Measurements from ENCODE around the gene CHMP6. TPM values are rescaled to one million over a fixed set of nuclear protein-coding genes. Genes with fewer than 3 reads are reported as not detected.

Gene CHMP6
- total and polyA plus RNA-seq, 7 experiments from 2014 or later, result 26.4 to 55.4 (median 46.2) TPM

GRCh38 chr17:81034168-81034777, 42.6 kb downstream of the CHMP6 start:
- Mint-ChIP-seq H3K4me3 (peak overlapping the region; percentile 73 to 93 (median 85)), H3K27ac (peak overlapping the region in 5 of 9 donors; percentile 33 to 78 (median 71)), H3K36me3 (peaks cover 0 to 3% (median 0%) of the 10 kb centered on the region in 5 donors), H3K9me3 (no peaks in the 10 kb centered on the region), H3K4me1 (peaks cover 5 to 27% (median 19%) of the 10 kb centered on the region in 7 donors), H3K27me3 (peaks cover 0 to 51% (median 0%) of the 10 kb centered on the region in 5 donors)
- DNase-seq, result no peak
- POLR2A ChIA-PET, result interaction anchor here (1.0 to 2.3 kb wide), 3 partner anchors 11 to 16 kb away, joined by 5 to 9 read pairs (median 6); no protein-coding TSS in a partner anchor
- no peak for ATAC-seq
- intact Hi-C loops (cut with micrococcal nuclease), result loop anchor here (1.0 to 10.0 kb wide), 6 partner anchors 15 to 579 kb away; partner anchors contain the start of genes CHMP6 (in 1 of the 2), NDUFAF8 (in 1 of the 2) and TEPSIN (in 1 of the 2)
- H3K27ac ChIP-seq (ENCODE audit: low read depth, low read length), result peak overlapping the region; percentile 40
- no peaks in the 10 kb centered on the region for H3K36me3 ChIP-seq (ENCODE audit: control insufficient read depth in 2 of 3, insufficient read depth in 3 of 3, low read length in 3 of 3)
- no peaks in the 10 kb centered on the region for H3K9me3 ChIP-seq (ENCODE audit: control insufficient read depth in 2 of 3, low read length in 3 of 3)
- peaks cover 0 to 9% of the 10 kb centered on the region in 2 donors for H3K4me1 ChIP-seq (ENCODE audit: control insufficient read depth in 2 of 2, insufficient read depth in 2 of 2, low read length in 2 of 2)
- H3K27me3 ChIP-seq (ENCODE audit: control insufficient read depth in 2 of 2, insufficient read depth in 2 of 2, low read length in 2 of 2), result no peaks in the 10 kb centered on the region
- CTCF ChIA-PET, result interaction anchor here (2.1 kb wide), 1 partner anchor 11 kb away, joined by 7 read pairs; no protein-coding TSS in a partner anchor
- peak overlapping the region; percentile 5 for H3K4me3 ChIP-seq (ENCODE audit: low read length)

GRCh38 chr17:81034779-81035520, 43.3 kb downstream of the CHMP6 start, which contains the start of gene BAIAP2:
BAIAP2 (plus strand) TSS chr17:81035151; CDS start chr17:81035255, 104 bp downstream.
- H3K27ac Mint-ChIP-seq, result peak within 1 kb of the TSS in 8 of 9 donors; percentile 49 to 93 (median 87)
- Histone ChIP-seq H3K9me3 (ENCODE audit: control insufficient read depth in 2 of 3, low read length in 3 of 3) (no peaks in the 10 kb centered on the region), H3K4me1 (ENCODE audit: control insufficient read depth in 2 of 2, insufficient read depth in 2 of 2, low read length in 2 of 2) (peaks cover 0 to 9% of the 10 kb centered on the region in 2 donors), H3K36me3 (ENCODE audit: control insufficient read depth in 2 of 3, insufficient read depth in 3 of 3, low read length in 3 of 3) (no peaks in the 10 kb centered on the region), H3K27ac (ENCODE audit: low read depth, low read length) (peak within 1 kb of the TSS; percentile 67), H3K4me3 (ENCODE audit: low read length) (peak within 1 kb of the TSS; percentile 53), H3K27me3 (ENCODE audit: control insufficient read depth in 2 of 2, insufficient read depth in 2 of 2, low read length in 2 of 2) (no peaks in the 10 kb centered on the region)
- H3K4me3 Mint-ChIP-seq, result peak within 1 kb of the TSS; percentile 87 to 96 (median 92)
- peak; percentile 88 to 95 (median 94) for DNase-seq
- POLR2A ChIA-PET, result interaction anchor here (1.0 to 2.3 kb wide), 5 partner anchors 11 to 580 kb away, joined by 3 to 9 read pairs (median 4); no protein-coding TSS in a partner anchor
- intact Hi-C loops (cut with micrococcal nuclease), result loop anchor here (1.0 to 10.0 kb wide), 9 partner anchors 12 to 580 kb away; partner anchors contain the start of genes CHMP6 (in 2 of the 2), NDUFAF8 (in 1 of the 2) and TEPSIN (in 1 of the 2)
- ATAC-seq, result peak; percentile 94
- CTCF ChIA-PET, result no interaction called here
- H3K4me1 Mint-ChIP-seq, result peaks cover 5 to 27% (median 19%) of the 10 kb centered on the region in 7 donors
- H3K9me3 Mint-ChIP-seq, result no peaks in the 10 kb centered on the region
- H3K36me3 Mint-ChIP-seq, result peaks cover 0 to 3% (median 0%) of the 10 kb centered on the region in 5 donors
- H3K27me3 Mint-ChIP-seq, result peaks cover 0 to 49% (median 0%) of the 10 kb centered on the region in 5 donors

- Histone ChIP-seq H3K36me3 (ENCODE audit: control insufficient read depth in 2 of 3, insufficient read depth in 3 of 3, low read length in 3 of 3) (no peaks in the 10 kb centered on the region), H3K27ac (ENCODE audit: low read depth, low read length) (peak overlapping the region; percentile 14), H3K9me3 (ENCODE audit: control insufficient read depth in 2 of 3, low read length in 3 of 3) (no peaks in the 10 kb centered on the region), H3K4me3 (ENCODE audit: low read length) (peak overlapping the region; percentile 9), H3K4me1 (ENCODE audit: control insufficient read depth in 2 of 2, insufficient read depth in 2 of 2, low read length in 2 of 2) (peaks cover 0 to 9% of the 10 kb centered on the region in 2 donors), H3K27me3 (ENCODE audit: control insufficient read depth in 2 of 2, insufficient read depth in 2 of 2, low read length in 2 of 2) (no peaks in the 10 kb centered on the region)
- DNase-seq (peak in 2 of 9 donors; percentile 10 to 63), ATAC-seq (no peak)
- intact Hi-C loops (cut with micrococcal nuclease), result loop anchor here (1.0 to 10.0 kb wide), 7 partner anchors 12 to 581 kb away; partner anchors contain the start of gene CHMP6 (in 1 of the 2)
- Mint-ChIP-seq H3K36me3 (peaks cover 0 to 3% (median 0%) of the 10 kb centered on the region in 5 donors), H3K27ac (peak overlapping the region in 3 of 9 donors; percentile 9 to 53 (median 34)), H3K9me3 (no peaks in the 10 kb centered on the region), H3K4me1 (peaks cover 5 to 27% (median 19%) of the 10 kb centered on the region in 7 donors), H3K27me3 (peaks cover 0 to 46% (median 0%) of the 10 kb centered on the region in 5 donors), H3K4me3 (peak overlapping the region; percentile 70 to 91 (median 82))
- ChIA-PET CTCF (no interaction called here), POLR2A (interaction anchor here (1.0 to 1.3 kb wide), 4 partner anchors 12 to 581 kb away, joined by 3 to 5 read pairs (median 4); no protein-coding TSS in a partner anchor)
These were observed 44.0 kb downstream of the CHMP6 start for GRCh38 chr17:81035521-81036196.

- peak overlapping the region; percentile 9 for H3K4me3 ChIP-seq (ENCODE audit: low read length)
- H3K9me3 ChIP-seq (ENCODE audit: control insufficient read depth in 2 of 3, low read length in 3 of 3), result no peaks in the 10 kb centered on the region
- Mint-ChIP-seq H3K4me3 (peak overlapping the region; percentile 70 to 91 (median 82)), H3K4me1 (peaks cover 5 to 27% (median 19%) of the 10 kb centered on the region in 7 donors), H3K27me3 (peaks cover 0 to 43% (median 0%) of the 10 kb centered on the region in 5 donors), H3K27ac (peak overlapping the region in 2 of 9 donors; percentile 34 to 53), H3K9me3 (no peaks in the 10 kb centered on the region), H3K36me3 (peaks cover 0 to under 1% (median 0%) of the 10 kb centered on the region in 5 donors)
- DNase-seq, result peak in 1 of 9 donors; percentile 6
- ChIA-PET POLR2A (interaction anchor here (1.1 to 1.3 kb wide), 2 partner anchors 42 to 581 kb away, joined by 3 to 4 read pairs; no protein-coding TSS in a partner anchor), CTCF (interaction anchor here (0.8 to 0.9 kb wide), 2 partner anchors 19 to 48 kb away, joined by 3 to 4 read pairs; no protein-coding TSS in a partner anchor)
- no peak for ATAC-seq
- peak overlapping the region; percentile 14 for H3K27ac ChIP-seq (ENCODE audit: low read depth, low read length)
- intact Hi-C loops (cut with micrococcal nuclease), result loop anchor here in 1 of 2 donors (10.0 kb wide), 2 partner anchors 448 to 582 kb away; no protein-coding TSS in a partner anchor
- no peaks in the 10 kb centered on the region for H3K27me3 ChIP-seq (ENCODE audit: control insufficient read depth in 2 of 2, insufficient read depth in 2 of 2, low read length in 2 of 2)
- no peaks in the 10 kb centered on the region for H3K36me3 ChIP-seq (ENCODE audit: control insufficient read depth in 2 of 3, insufficient read depth in 3 of 3, low read length in 3 of 3)
- H3K4me1 ChIP-seq (ENCODE audit: control insufficient read depth in 2 of 2, insufficient read depth in 2 of 2, low read length in 2 of 2), result peaks cover 0 to 9% of the 10 kb centered on the region in 2 donors
These were observed 44.7 kb downstream of the CHMP6 start for GRCh38 chr17:81036197-81036941.

- Histone ChIP-seq H3K27ac (ENCODE audit: low read depth, low read length) (no peak overlapping the region), H3K4me1 (ENCODE audit: control insufficient read depth in 2 of 2, insufficient read depth in 2 of 2, low read length in 2 of 2) (peaks cover 0 to 9% of the 10 kb centered on the region in 2 donors), H3K36me3 (ENCODE audit: control insufficient read depth in 2 of 3, insufficient read depth in 3 of 3, low read length in 3 of 3) (no peaks in the 10 kb centered on the region), H3K27me3 (ENCODE audit: control insufficient read depth in 2 of 2, insufficient read depth in 2 of 2, low read length in 2 of 2) (no peaks in the 10 kb centered on the region), H3K4me3 (ENCODE audit: low read length) (no peak overlapping the region), H3K9me3 (ENCODE audit: control insufficient read depth in 2 of 3, low read length in 3 of 3) (no peaks in the 10 kb centered on the region)
- CTCF ChIA-PET, result interaction anchor here (0.8 to 0.9 kb wide), 2 partner anchors 19 to 49 kb away, joined by 3 to 4 read pairs; no protein-coding TSS in a partner anchor
- Mint-ChIP-seq H3K36me3 (no peaks in the 10 kb centered on the region), H3K4me3 (peak overlapping the region in 9 of 10 donors; percentile 12 to 91 (median 75)), H3K9me3 (no peaks in the 10 kb centered on the region), H3K4me1 (peaks cover 5 to 27% (median 19%) of the 10 kb centered on the region in 7 donors), H3K27me3 (peaks cover 0 to 43% (median 0%) of the 10 kb centered on the region in 5 donors), H3K27ac (peak overlapping the region in 1 of 9 donors; percentile 18)
- intact Hi-C loops (cut with micrococcal nuclease), result loop anchor here in 1 of 2 donors (10.0 kb wide), 2 partner anchors 448 to 582 kb away; no protein-coding TSS in a partner anchor
- POLR2A ChIA-PET, result no interaction called here
- DNase-seq (peak in 1 of 9 donors; percentile 4), ATAC-seq (no peak)
These were observed 45.6 kb downstream of the CHMP6 start for GRCh38 chr17:81037026-81037797.

Data from naive thymus-derived CD4-positive, alpha-beta T cell (primary cell).